ENCODE measurements around the gene SFMBT1. TPM values are rescaled to one million over a fixed set of nuclear protein-coding genes. Genes with fewer than 3 reads are reported as not detected.

The SFMBT1 gene
- total and polyA plus RNA-seq, 9 of the 15 experiments (the other 6 are each of a cell fraction or from before 2014, with no cell fraction given) = 0.76 to 6.6 (median 3.6) TPM

DNA sequence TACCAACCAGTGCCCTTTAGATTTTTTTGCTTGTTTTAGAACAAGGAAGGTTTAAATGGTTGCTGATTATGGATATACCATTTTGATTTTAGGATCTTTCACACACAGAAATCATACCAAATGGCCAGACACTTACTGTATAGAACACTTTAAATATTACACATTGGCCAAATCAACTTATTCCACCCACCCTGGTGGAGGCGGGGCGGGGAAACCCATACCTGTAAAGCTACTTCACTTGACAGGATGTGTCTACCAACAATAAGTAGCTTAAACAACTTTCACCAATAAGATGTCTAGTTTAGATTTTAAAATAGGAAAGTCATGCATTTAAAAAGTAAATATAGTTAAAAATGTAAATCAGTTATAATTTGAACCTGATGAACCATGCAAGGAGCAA is 17.0 kb upstream of the SFMBT1 start:
- TF ChIP-seq RBFOX2 (IDR thresholded peaks at IDR 0.05; ENCODE audit: low read depth, low read length) = no peak
- no peak for TF ChIP-seq CEBPG (CRISPR knock-in tag; IDR thresholded peaks at IDR 0.05)
- no peak for TF ChIP-seq CEBPG (tag; conservative IDR thresholded peaks at IDR 0.05 in 1 of 2, IDR thresholded peaks at IDR 0.05 in 1 of 2)
- no peak for TF ChIP-seq TSHZ1 (CRISPR knock-in tag; IDR thresholded peaks at IDR 0.05)
- no peak for TF ChIP-seq SIX5 (IDR thresholded peaks at IDR 0.05; ENCODE audit: borderline replicate concordance in 1 of 2, insufficient read depth in 1 of 2, low read depth in 1 of 2, low read length in 2 of 2)
- H3K4me1 ChIP-seq (replicated peaks in 1 of 2; ENCODE audit: control insufficient read depth in 2 of 2, insufficient read depth in 2 of 2, low read length in 2 of 2) = peaks cover 0 to 6% of the 10 kb centered on the region in 2 experiments; a peak in 2 of 5 replicates
- DNase-seq (ENCODE audit: extremely low read depth in 1 of 4, low spot score in 3 of 4) (no peak), FAIRE-seq (no peak), ATAC-seq (no peak)
- no peaks in the 10 kb centered on the region for H3K36me3 ChIP-seq (ENCODE audit: control insufficient read depth, insufficient read depth, low read length)
- 46% methylated on average over 2 of the region's 2 CpGs for WGBS (ENCODE audit: insufficient coverage, low coverage, missing lambda C conversion rate)
- H3K9ac ChIP-seq (ENCODE audit: insufficient read depth in 1 of 2, low read depth in 2 of 2, low read length in 2 of 2) = no peak overlapping the region
- ChIA-PET CTCF (ENCODE audit: low intra/inter-chr PET ratio) (no interaction called here), POLR2A (no interaction called here)
- intact Hi-C loops (cut with micrococcal nuclease) = no loop called here
- H3K4me2 ChIP-seq (ENCODE audit: insufficient read depth, low read length) = no peak overlapping the region
- no peaks in the 10 kb centered on the region for H3K9me3 ChIP-seq (replicated peaks; ENCODE audit: control insufficient read depth, insufficient read depth, low read depth, low read length)
- no peaks in the 10 kb centered on the region for H3K27me3 ChIP-seq (ENCODE audit: control insufficient read depth in 2 of 2, insufficient read depth in 2 of 2, low read length in 2 of 2)
- H3K9me1 ChIP-seq (ENCODE audit: control insufficient read depth, insufficient read depth, low read length) = no peaks in the 10 kb centered on the region
- no TSS peak for BruUV-seq (replicated peaks)
- no peaks in the 10 kb centered on the region for H4K20me1 ChIP-seq (replicated peaks; ENCODE audit: control insufficient read depth, insufficient read depth, low read length)
- H3K4me3 ChIP-seq = no peak overlapping the region
- in situ Hi-C loops (cut with MboI) = no loop called here
- no peak overlapping the region for H2AFZ ChIP-seq (ENCODE audit: low read depth, low read length)
- no peaks in the 10 kb centered on the region for H3K79me2 ChIP-seq (ENCODE audit: control insufficient read depth, insufficient read depth, low read length)
- no peak overlapping the region for H3K27ac ChIP-seq (ENCODE audit: extremely low read depth, low read depth, low read length)

Data from K562 (cell line).